ENCODE results near the gene ANKRD39.
A peak's percentile ranks its signal among the peaks of the same experiment; 100 is the strongest.
"Not testable (repeated sequence)": the region's sequence is repeated elsewhere in the genome, so short reads cannot be mapped to it uniquely, and the experiment has no call there.

Gene ANKRD39

DNA sequence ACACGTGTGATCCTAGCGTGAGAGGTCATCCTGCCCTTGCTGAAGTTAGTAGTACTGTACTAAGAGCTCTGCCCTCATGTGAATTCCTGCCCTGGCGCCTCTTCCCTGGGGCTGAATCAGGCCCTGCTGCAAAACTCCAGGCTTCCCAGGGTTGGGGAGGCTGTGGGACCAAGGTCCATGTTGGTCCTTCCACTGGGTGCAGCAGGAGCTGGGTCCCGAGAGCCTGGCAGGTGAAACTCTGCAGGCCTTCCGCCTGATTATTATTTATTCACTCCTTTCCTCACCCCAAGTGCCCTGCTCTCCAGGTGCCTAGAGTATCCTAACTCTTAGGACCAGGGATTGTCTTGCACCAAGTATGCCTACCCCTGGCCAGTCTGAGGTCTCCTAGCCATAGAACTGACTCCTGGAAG lies 47.0 kb downstream of the ANKRD39 start:
- FAIRE-seq (no peak), DNase-seq (ENCODE audit: low spot score) (no peak)

DNA sequence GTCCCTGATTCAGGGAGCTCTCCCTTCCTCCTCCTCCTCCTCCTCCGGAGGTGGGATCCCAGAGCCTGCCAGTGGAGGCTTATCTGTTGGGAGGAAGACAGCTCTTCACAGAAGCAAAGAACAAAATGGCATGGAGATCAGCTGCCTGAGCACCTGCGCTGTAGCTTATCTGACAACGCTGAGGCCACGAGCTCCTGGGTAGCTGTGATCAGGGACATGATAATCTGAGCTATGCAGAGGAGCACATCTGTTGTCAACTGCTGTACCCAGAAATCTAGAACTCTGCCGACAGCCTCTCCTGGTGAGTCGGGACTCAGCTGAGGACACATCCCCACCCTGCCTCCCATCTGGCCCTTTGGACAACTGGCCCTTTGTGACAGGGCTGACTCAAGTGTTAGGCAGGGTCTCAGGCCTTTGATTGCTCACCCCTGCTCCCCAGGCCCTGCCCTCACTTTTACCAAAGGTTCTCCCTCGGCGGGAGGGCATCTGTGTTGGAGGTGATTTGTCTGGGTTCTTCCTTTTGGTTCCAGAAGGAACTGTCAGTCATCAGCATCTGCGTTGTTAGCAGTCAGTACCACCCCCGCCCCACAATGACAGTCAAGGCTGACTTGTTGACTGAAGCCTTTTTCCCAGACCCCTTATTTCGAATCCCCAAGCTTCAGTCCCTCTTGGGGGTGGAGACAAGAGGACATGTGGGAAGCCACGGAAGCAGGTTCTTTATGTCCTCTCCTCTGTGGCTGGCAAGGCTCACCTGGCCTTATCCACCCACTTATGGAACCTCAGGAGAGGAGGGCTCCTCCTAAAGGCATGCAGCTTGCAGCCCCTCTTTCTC lies 47.6 kb downstream of the ANKRD39 start:
- FAIRE-seq (no peak), DNase-seq (ENCODE audit: low spot score) (no peak)

GRCh38 chr2:96809216-96809882 lies 48.5 kb downstream of the ANKRD39 start:
- FAIRE-seq (no peak), DNase-seq (ENCODE audit: low spot score) (no peak)

GRCh38 chr2:96808176-96808837 lies 49.5 kb downstream of the ANKRD39 start:
- peak; percentile 17 for FAIRE-seq
- no peak for DNase-seq (ENCODE audit: low spot score)

GRCh38 chr2:96807127-96807471 lies 50.7 kb downstream of the ANKRD39 start:
- FAIRE-seq, result no peak

GRCh38 chr2:96806468-96807126 lies 51.2 kb downstream of the ANKRD39 start:
- DNase-seq (ENCODE audit: low spot score), result no peak

More at GRCh38 chr2:96807127-96807471, 50.7 kb downstream of the ANKRD39 start:
- DNase-seq (ENCODE audit: low spot score), result no peak

GRCh38 chr2:96805946-96806345 lies 51.9 kb downstream of the ANKRD39 start:
- FAIRE-seq; DNase-seq (ENCODE audit: low spot score): not testable (repeated sequence)

More at GRCh38 chr2:96806468-96807126, 51.2 kb downstream of the ANKRD39 start:
- FAIRE-seq, result no peak

DNA sequence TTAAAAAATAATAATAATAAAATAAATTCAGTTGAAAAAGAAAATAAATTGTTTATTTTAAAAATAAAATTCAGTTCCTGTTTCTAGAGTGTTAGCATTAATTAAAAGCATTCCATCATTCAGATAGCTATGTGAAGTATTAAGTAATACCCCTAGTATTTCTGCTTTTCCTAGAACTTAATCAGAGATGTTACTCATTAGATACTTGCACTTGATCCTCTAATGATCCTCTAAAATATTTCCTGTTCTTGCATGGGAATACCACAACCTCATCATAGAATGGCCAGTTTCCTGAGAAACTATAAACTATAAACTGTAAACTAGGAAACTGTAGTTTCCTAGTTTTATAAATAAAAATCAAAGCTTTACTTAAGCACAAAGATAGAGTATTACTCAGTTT lies 52.8 kb downstream of the ANKRD39 start:
- FAIRE-seq, result no peak

GRCh38 chr2:96802721-96803120 lies 55.1 kb downstream of the ANKRD39 start:
- no peak for DNase-seq (ENCODE audit: low spot score)
- no peak for FAIRE-seq

More for the DNA sequence above, 52.8 kb downstream of the ANKRD39 start:
- DNase-seq (ENCODE audit: low spot score), result no peak

GRCh38 chr2:96801786-96802595 lies 55.8 kb downstream of the ANKRD39 start:
- DNase-seq (ENCODE audit: low spot score) (no peak), FAIRE-seq (peak; percentile 98)

- DNase-seq (ENCODE audit: low spot score) (peak; percentile 81), FAIRE-seq (peak; percentile 98)
Measured at GRCh38 chr2:96801005-96801785, 56.6 kb downstream of the ANKRD39 start.

- FAIRE-seq, result no peak
- no peak for DNase-seq (ENCODE audit: low spot score)
Measured at GRCh38 chr2:96800061-96801004, 57.5 kb downstream of the ANKRD39 start.

DNA sequence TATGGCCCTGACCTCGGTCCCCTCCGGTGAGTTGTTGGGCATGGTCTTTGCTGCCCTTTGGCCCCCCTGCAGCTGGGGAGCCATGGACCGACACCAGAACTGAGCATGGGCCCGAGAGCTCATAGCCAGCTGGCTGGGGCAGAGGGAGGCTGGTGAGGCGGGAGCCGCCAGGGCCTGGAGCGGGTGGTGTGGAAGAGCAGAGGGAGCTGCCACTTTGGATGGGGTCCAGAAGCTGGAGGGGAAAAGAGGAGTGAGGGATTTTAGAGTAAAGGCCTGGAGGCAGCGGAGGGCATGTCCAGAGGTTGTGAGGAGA lies 58.2 kb downstream of the ANKRD39 start:
- FAIRE-seq (no peak), DNase-seq (ENCODE audit: low spot score) (no peak)

DNA sequence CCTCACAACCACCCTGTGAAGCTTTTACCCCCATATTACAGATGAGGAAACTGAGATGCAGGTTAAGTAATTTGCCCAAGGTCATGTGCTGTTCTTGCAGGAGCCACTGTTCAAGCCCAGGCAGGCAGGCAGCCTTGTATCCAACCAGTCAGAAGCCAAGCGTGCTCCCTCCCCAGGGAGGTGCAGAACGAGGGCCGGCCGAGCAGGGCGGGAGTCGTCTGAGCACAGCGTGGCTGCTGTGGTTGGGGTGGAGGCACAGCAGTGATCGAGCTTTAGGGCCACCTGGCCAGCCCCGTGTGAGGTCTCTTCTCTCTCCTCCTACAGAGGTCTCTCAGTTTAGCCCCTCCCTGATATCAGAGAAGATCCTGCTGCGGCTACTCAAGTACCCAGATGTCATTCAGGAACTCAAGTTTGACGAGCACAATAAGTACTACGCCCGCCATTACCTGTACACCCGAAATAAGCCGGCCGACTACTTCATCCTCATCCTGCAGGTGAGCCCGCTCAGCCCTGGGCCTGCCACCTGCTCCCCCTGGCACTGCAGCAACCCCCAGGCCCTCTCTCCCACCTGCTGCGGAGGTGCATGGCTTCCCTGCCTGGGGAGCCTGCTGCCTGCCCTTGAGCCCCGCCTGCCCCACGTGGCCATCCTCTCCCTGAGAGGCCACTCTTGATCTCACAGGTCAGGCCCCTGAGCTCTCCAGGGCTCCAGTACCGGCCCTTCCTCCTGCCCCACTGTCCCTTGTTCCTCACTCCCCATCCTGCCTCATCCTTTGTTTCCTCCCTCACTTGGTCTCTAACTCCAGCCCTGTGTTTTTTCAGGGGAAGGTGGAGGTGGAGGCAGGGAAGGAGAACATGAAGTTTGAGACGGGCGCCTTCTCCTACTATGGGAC lies 58.8 kb downstream of the ANKRD39 start:
- FAIRE-seq (no peak), DNase-seq (ENCODE audit: low spot score) (no peak)

Measured in urothelium cell line (cell line).